ENCODE results near the gene GHRHR.

DNA sequence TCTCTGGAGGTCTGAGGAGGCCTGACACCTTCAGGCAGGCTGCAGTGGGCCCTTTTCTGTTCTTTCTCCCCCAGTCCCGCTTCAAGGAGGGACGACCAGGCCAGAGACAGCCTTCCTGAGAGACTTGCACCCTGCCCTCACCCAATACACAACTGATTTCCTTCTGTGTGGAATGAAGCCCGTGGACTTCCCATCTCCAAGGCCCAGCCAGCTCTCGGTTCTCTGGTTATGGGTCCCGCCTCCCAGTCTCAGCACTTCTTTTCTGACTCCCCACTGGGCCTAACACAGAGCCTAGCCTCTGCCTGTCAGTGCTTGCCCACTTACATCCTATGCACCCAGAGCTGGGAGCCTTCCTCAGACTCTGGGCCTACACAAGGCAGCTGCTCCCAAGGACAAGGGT lies 64.3 kb downstream of the GHRHR start:
- TF ChIP-seq CTCF (IDR thresholded peaks at IDR 0.05) (no peak), POLR2A (IDR thresholded peaks at IDR 0.05) (no peak)

Data from uterus (tissue), 2 donors.